ENCODE measurements around the gene MPND.

MPND gene

DNA sequence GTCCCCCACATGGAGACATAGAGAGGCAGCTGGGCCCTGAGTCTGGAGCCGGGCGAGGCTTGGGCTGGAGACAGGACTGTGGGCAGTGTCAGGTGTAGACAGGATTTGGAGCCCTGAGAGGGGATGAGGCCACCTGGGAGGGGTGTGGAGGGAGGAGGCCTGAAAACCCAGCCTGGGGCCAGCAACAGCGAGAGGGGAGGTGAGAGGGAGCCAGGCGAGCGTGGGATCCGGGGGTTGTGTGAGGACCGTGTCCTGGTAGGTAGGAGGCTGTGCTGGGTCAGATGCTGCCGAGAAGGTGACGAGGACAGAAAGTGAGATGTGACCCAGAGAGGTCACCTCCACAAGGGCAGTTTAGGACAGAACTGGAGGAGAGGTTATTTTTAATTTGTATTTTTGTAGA lies 7.4 kb downstream of the MPND start:
- DNase-seq, result no peak

DNA sequence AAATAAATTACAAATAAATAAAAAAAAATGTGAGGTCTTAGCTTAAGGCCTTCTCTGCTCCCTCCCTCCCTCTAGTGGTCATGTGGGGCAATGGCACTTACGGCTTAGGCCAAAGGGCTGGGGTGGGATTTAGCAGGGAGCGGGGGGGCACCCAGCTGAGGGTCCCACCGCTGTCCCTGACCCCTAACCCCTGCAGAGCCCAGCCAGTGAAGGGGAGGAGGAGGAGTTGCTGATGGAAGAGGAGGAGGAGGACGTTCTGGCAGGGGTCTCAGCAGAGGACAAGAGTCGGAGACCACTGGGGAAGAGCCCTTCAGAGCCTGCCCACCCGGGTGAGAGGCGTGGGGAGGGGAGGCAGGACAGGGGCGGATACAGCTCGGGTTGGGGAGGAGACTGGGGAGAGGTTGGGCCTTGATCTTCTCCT lies 9.3 kb downstream of the MPND start:
- DNase-seq, result peak; percentile 52

DNA sequence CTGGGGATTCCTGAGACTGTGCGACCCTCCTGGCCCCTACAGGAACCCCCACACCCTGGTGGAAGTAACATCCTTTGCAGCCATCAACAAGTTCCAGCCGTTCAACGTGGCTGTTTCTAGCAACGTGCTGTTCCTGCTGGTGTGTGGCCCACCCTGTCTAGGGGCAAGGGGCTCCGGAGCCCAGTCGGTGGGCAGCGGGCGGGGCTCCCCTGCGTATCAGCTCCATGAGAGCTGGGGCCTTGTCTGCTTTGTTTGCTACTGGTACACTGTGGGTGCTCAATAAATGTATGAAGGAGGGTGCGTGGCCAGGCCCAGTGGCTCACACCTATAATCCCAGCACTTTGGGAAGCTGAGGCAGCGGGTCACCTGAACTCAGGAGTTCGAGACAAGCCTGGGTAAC lies 10.9 kb downstream of the MPND start:
- DNase-seq, result no peak

DNA sequence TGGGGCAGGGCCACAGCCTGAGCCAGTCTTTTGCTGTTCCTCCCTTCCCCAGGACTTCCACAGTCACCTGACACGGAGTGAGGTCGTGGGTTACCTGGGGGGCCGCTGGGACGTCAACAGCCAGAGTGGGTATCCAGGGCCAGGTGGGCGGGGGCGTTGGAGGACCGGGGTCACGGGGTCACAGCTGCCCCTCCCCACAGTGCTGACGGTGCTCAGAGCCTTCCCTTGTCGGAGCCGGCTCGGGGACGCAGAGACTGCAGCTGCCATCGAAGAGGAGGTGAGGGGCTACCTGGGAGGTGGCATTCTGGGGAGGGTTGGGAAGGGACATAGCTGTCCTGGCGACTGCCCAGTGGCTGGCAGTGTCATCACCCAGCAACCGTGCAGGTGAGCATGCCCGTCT lies 11.5 kb downstream of the MPND start:
- DNase-seq, result no peak

DNA sequence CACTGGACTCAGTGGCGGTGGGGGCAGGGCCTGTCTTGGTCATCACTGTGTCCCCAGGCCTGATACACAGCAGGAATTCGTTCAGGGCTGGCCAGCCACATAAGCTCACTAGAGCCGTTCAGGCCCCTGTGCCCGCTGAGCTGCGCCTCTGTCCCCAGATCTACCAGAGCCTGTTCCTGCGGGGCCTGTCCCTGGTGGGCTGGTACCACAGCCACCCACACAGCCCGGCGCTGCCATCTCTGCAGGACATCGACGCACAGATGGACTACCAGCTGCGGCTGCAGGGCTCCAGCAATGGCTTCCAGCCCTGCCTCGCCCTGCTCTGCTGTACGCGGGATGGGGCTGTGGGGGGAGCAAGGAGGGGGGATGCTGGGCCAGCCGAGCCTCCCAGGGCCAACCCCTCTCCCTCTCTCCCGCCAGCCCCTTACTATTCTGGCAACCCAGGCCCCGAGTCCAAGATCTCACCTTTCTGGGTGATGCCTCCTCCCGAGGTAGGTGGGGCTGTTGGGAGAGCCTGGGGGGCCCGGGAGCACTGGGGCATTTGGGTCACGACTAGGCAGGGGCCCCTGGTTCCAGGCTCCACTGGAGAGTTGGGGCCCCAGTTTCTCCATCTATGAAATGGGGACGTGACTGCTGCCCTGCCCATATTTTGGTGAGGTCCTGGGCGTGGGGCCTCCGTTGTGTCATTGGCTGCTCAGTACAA lies 13.9 kb downstream of the MPND start:
- no peak for DNase-seq

DNA sequence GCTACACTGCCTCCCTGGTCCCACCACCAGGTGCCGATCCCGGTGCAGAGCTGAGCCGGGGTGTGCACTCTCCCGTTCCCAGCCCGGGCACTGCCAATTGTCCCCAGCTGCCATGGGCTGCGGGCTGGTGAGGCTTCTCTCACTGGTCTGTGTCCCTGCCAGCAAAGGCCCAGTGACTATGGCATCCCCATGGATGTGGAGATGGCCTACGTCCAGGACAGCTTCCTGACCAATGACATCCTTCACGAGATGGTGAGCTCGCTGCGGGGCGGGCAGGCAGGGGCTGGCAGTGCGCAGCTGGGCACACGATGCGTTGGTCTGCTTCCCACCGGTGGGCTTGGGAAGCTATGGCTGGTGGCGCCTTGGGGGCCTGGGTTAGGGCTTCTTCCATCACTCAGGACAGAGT lies 14.6 kb downstream of the MPND start:
- DNase-seq, result no peak

DNA sequence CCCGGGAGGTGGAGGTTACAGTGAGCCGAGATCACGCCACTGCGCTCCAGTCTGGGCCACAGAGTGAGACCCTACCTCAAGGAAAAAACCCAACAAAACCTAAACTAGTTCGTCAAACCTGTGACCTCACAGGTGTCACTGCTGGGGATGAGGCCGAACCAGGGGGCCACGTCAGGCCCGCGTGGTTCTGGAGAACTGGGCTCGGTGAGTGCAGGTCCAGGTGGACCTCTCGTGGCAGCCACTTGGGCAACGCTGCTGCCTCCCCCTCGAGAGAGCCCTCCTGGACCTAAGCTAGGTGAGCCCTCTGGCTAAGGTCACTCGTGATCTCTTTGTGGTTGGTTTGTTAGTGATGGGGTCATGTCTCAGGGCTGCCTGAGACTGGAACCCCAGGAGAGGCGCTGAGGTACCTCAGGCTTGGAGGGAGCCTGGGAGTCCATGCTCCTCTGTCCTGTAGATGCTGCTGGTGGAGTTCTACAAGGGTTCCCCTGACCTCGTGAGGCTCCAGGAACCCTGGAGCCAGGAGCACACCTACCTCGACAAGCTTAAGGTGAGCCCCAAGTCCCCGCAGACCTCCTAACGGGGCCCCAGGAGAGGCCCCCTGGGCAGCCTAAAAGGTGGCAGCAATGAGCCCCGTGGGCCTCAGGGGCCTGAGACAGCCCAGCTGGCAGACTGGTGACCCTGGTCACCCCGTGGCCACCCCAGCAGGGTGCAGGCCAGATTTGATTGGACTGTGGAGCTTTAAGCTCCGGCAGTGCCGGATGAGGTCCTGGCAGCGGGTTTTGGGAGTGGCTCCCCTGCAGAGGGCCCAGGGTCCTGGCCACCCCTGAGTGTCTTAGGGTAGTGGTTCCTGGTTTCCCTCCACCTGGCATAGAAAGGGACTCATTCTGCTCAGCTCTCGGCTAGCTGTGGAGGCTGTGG lies 15.6 kb downstream of the MPND start:
- no peak for DNase-seq

DNA sequence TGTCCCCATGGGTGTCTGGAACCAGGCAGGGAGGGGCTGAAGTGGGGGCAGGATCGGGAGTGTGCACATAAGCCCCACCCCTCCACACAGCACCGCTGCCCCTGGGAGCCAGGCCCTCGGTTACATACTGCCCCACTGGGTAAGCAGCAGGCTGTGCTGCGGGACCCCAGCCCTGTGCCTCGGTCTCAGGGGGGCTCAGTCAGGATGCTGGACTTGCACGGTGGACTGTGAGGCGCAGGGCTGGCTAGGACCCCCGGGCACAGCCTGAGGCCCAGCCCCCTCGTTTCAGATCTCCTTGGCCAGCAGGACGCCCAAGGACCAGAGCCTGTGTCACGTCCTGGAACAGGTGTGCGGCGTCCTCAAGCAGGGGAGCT lies 16.3 kb downstream of the MPND start:
- no peak for DNase-seq

DNA sequence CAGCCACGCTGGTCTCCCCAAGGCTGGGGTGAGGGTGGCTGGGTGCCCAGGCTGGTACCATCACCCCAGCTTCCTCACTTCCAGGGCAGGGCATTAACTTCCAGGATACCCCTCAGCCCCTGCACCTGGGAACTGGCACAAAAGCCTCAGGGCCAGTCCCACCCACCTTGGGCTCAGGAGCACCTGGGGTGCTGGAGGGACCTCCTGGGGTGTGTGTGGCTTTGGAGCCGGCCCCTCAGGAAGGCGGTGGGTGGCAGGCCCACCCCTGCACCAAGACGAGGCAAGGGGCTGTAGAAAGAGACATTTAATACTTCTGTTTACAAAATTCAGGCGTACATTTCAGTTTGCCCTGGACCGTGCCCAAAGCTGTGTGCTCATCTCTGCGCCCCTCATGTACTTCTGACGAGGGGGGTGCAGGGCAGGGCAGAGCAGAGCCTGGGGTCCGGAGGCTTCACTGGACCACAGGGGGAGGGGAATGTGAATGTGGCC lies 16.8 kb downstream of the MPND start:
- no peak for DNase-seq

DNA sequence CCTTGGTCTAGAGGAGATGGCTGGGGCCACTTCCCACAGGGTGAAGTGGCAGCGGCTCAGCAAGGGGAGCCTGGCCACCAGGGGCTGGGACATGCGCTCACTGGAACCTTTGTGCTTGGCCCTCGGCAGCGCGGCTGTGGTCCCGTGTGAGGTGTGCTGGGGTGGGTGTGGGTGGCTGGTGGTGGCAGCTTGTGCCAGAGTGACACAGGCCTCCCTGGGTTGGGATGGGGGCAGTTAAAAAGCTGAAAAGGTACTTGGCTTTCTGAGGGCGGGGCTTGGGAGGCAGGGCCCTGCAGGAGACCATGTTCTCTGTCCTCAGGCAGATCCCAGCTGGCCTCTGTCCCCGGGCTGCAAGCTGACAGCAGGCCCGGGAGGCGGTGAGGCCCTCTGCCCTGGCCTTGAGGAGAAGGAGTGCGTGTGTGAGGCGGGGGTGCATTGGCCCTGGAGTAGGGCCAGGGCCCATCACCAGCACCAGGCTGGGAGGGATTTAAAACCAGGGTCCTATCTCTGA lies 17.3 kb downstream of the MPND start:
- no peak for DNase-seq

DNA sequence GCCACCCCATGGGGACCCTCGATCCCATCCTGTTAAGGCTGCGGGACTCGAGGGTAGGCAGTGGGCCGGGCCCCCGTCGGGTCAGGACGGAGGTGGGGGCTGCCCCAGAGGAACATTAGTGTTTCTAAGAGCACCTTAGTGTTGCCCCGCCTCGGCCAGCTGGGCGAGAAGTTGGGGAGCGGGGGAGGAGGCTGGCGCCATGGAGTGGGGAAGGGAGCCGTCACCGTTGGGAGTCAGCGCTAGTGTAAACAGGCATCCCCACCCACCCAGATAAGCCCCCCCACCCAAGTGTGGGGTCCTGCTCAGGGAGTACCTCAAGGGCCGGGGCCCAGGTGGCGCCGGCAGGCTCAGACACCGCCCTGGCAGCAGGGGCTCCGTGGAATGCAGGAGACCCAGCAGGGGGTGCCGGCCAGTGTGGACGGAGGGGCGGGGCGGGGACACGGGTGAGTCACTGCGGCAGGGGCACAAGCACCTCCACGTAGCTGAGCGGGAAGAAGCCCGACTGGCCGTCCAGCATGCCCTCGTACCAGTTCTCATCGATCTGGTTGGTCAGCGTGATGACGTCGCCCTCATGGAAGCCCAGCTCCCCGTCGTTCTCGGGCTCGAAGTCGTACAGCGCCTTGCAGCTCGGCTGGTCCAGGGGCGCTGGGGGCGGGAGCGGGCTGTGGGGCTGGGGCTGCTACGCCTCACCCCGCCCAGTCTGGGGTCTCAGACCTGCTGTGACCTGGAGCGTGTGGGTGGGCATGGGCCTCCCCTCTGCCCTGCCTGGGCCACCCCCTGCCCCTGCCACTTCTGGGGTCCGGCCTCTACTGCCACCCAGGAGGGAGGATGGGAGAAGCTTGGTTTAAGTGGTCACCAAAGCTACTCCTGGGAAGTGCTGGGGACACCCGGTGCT lies 18.0 kb downstream of the MPND start:
- no peak for DNase-seq

DNA sequence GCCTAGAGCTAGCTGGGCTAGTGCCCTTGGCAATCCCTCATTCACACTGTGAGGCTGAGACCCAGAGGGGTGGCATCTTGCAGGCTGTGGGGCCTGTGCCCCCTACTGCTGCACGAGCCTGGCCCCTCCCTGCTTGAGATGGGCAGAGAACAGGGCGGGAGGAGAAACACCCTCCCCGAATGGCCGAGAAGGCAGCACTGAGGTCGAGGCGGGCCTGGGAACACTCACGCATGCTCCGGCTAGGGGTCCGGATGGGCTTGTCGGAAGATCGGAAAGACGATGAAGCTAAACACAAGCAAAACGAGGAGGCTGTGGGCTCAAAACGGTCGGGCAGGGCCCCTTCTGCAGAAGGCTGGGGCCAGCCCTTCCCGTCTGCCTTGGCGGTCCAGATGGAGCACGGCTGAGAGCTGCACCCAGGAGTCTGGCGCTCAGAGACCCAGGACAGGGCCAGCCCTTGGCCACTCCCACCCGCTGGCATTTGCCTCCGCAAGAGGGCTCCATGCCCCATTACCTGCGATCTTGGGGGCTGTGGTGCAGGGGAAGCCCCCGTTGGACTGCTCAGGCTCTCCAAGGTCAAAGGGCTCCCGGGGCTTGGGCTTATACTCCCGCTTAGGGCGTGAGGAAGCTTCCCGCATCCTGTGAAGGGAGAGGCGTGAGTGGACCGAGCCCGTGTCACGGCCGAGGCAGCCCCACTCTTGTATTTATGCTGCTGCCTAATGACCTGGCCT lies 18.9 kb downstream of the MPND start:
- DNase-seq, result no peak

DNA sequence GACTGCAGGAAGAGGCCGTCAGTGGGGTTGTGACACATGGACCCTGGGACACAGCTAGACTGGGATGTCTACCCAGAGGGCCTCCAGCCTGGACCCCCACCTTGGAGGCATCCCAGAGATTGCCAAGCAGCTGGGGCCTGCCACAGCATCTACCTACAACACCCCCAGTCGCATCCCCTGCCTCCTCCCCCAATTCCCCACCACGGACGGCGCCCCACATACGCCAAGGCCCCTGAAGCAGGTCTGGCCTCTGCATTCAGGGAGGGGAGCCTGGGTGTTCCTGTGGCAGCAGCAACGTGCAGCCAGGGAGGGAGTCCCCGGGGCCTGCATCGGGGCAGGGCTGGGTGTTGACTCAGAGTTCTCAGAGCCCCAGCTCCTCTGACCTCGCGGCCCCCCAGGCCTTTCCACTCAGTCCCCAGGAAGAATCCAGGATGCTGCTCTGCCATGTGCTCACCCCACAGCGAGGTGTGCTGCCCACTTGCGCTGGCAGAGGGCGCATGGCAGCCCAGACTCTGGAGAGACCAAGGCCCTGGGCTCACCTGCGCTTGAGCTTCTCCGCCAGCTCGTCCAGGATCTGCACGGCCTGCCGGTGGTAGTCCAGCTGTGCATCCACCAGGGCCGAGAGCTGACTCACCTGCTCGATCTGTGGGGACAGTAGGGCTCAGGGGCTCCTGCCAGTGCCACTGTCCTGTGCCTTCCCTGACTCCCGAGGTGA lies 19.6 kb downstream of the MPND start:
- DNase-seq, result no peak

DNA sequence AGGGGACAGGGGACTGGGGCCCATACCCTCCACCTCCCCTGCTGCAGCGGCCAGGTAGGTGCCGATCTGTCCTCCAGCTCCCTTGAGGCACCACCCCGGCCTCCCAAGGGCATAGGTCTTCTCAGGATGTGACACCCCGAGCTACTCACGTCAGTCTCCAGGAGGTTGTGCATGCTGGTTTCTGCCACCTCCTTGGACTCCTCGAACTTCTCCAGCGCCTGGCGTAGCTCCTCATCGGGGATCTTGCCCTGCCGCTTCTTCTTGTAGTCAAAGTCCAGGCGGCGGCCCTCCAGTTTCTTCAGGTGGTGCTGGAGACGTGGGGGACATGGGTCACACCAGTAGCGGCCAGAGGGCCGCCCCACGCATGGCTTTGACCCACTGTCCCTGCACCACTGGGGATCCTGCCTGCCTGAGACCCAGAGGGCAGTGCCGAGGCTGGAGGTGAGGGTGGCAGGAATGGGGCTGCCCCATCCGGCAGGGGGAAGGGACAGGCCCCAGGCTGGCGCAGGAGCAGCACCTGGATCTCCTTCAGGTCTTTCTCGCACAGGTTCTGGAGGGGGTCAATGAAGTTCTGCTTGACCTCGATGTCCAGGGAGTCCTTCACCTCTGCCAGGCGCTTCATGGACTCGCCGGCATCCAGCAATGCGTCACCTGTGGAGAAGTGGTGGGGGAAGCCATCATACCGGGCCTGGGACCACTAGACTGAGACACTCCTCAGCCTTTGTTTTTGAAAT lies 20.4 kb downstream of the MPND start:
- no peak for DNase-seq

DNA sequence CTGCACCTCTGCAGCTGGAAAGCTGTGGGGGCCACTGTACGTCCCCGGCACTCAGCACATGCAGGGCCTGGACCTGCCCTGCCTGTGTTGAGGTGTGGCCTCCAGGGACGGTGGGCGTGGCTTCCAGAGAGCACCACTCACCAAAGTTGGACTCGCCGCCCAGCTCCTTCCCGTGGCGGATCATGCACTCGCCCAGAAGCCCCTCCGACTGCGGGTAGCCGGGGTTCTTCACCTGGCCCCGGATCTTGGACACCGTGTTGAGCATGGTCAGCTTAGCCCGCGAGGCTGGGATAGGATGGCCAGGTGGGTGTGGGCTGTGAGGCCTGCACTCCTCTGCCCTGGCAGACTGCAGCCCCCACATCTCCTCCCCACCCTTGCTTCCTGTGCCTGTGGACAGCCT lies 22.0 kb downstream of the MPND start:
- no peak for DNase-seq

DNA sequence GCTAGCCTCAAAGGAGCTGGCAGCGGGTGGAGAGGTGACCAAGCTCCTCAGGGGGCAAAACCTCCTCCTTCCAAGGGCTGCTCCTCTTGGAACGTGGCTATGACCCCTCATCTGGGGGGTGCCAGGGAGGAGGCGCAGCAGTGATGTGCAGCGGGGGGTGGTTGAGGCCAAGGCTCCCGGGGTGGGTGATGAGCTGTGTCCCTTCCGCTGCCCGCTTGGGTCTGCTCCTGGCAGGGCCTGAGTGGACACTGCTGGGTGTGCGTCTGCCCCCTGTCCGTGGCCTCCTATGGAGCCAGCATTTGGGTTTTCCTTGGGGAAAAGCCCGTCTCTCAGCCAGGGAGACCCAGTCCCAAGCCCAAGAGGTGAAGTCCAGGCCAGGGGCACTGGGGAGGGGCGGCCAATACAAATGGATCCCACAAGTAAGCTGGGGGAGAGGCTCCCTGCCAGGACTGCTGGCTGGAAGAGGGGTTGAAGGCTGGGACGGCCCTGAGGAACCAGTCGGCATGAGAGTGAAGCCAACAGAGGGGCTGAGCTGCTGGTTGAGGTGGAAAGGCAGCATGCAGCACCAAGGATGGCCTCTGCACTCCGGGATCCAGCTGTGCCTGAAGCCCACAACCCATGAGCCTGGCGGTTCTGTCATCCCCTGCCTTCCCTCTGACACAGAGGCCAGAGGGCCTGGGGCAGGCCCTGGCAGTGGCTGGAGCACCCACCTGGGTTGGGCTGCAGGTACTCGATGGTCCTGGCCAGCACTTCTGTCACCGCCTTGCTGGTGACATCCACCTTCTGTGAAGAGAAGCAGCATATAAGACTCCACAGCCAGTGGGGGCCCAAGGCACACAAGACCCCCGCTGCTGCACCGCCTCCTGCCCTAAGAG lies 22.7 kb downstream of the MPND start:
- no peak for DNase-seq

DNA sequence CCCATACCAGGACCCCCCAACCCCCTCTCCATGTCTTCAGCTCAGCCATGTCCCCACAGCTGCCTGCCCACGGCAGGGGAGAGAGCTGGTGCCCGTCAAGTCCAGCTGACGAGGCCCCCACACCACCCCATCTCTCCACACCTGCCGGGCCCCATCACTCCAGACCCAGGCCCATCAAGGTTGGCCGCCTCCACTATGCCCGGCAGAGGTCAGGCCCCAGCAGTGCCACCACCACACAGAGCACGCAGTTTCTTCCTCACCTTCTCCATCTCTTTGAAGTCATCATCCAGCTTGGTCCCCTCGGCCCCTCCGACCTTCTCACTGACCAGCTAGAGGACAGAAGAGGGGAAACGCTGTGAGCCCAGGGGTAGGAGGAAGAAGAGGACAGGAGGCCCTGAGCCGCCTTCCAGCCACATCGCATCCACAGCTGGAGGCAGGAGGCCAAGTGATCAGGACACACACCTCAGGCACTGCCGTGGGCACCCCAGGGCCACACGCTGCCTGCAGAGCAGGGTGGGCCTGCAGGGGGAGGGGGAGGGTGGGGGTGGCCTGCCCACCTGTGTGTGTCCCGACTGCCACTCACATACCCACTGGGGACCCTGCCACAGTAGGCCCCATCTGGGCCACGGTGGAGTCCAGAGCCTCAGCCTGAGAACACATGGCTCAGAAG lies 23.4 kb downstream of the MPND start:
- no peak for DNase-seq

DNA sequence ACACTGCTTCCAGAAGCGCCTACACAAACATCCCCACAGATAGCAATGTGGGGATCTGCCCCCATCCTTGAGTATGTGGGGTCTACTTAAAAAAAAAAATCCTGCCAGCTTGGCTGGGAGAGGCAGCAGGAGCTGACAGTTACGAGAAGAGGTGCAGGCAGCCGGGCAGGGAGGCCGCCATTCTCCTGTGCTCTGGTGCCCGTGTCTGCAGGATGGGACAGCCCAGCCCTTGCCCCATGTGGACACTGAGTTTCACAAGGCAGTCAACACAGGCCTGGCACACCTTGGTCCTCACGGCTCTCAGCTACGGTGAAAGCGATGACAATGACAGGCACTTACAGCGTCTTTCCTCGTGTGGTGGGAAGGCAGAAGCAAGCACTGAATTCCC lies 24.0 kb downstream of the MPND start:
- DNase-seq, result no peak

DNA sequence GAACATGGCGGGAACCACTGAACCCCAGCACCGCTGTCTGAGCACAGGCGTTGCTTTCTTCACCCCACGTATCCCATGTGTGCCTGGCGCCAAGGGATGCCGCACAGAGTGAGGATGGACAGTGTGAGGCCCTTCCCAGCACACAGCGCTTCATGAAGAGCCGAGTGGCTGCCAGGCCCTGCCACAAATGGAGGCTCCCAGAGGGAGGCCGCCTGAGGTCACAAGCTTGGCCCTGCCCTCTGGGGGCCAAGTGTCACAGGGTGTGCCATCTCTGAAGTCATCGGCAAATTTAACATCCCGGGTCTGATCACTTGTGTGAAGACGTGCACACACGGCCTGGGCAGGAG lies 24.4 kb downstream of the MPND start:
- DNase-seq, result no peak
